AG04450 (cell line): ENCODE measurements around the gene LGR6. TPM values are rescaled to one million over a fixed set of nuclear protein-coding genes. Genes with fewer than 3 reads are reported as not detected.

Source experiments
- CTCF ChIA-PET: fragments of 300-600, 350-600 bp; formaldehyde crosslinking; extraction: SDS; loops from one replicate; lab custom pipeline; 2022; ENCODE audit warnings: antibody characterized with exemption, inconsistent platforms; lab: Charles Lee
- POLR2A ChIA-PET: fragments of 350-600 bp; formaldehyde crosslinking; extraction: SDS; loops from one replicate; lab custom pipeline; 2021; ENCODE audit warnings: antibody characterized with exemption, inconsistent platforms; lab: Yijun Ruan, JAX
- DNase-seq: peaks from one replicate; pipeline ENCODE4 v3.0.0-alpha.2; 2011; ENCODE audit warnings: low read depth, low spot score
- H3K27ac ChIP-seq: one replicate; pipeline ENCODE4 v1.5.1; 2012; ENCODE audit warnings: low read depth, low read length, control low read depth
- H3K27me3 ChIP-seq: one replicate; pipeline ENCODE4 v1.6.0; 2012; ENCODE audit warnings: low read length; ENCODE audit not compliant: control insufficient read depth, insufficient read depth
- H3K4me3 ChIP-seq: 2 replicates; pipeline ENCODE4 v1.5.1; 2011; ENCODE audit warnings: mild to moderate bottlenecking, low read depth, low read length, control low read depth
- H3K9me3 ChIP-seq: 2 replicates; pipeline ENCODE4 v1.5.1; 2012; ENCODE audit warnings: low read length; ENCODE audit not compliant: control insufficient read depth, insufficient read depth
- CTCF ChIP-seq: IDR thresholded peaks from 2 replicates; pipeline ENCODE4 v1.5.1; 2011; ENCODE audit warnings: low read depth, low read length, control low read depth, inconsistent platforms
- polyA plus RNA-seq: library from polyadenylated mRNA; depleted of rRNA; stranded (reverse); fragments of >200 nt; gene quantifications from 2 replicates; pipeline ENCODE4 v1.2.3, GENCODE V29; 2011

The LGR6 gene
- polyA plus RNA-seq, 1 experiment = not detected

- no peak for DNase-seq
- POLR2A ChIA-PET = no interaction called here
- Histone ChIP-seq H3K9me3 (no peaks in the 10 kb centered on the region), H3K27ac (no peak overlapping the region), H3K4me3 (no peak overlapping the region), H3K27me3 (peaks cover 51% of the 10 kb centered on the region)
- TF ChIP-seq CTCF = no peak
- CTCF ChIA-PET = interaction anchor here (1.0 kb wide), 1 partner anchor 34 kb away, joined by 3 read pairs; no protein-coding TSS in a partner anchor
Measured at GRCh38 chr1:202223121-202223860, 29.7 kb downstream of the LGR6 start.

- Histone ChIP-seq H3K4me3 (no peak overlapping the region), H3K27me3 (peaks cover 49% of the 10 kb centered on the region), H3K27ac (no peak overlapping the region), H3K9me3 (no peaks in the 10 kb centered on the region)
- ChIA-PET CTCF (interaction anchor here (1.0 kb wide), 2 partner anchors 11 to 35 kb away, joined by 3 to 4 read pairs; no protein-coding TSS in a partner anchor), POLR2A (no interaction called here)
- no peak for DNase-seq
- TF ChIP-seq CTCF = no peak
Measured at GRCh38 chr1:202224453-202224852, 30.9 kb downstream of the LGR6 start.

GRCh38 chr1:202225131-202225530 is 31.5 kb downstream of the LGR6 start:
- DNase-seq = no peak
- Histone ChIP-seq H3K27ac (no peak overlapping the region), H3K27me3 (peaks cover 49% of the 10 kb centered on the region), H3K4me3 (no peak overlapping the region), H3K9me3 (no peaks in the 10 kb centered on the region)
- CTCF ChIA-PET = interaction anchor here (1.2 to 1.7 kb wide), 3 partner anchors 11 to 90 kb away, joined by 3 to 4 read pairs (median 4); partner anchors contain the start of gene LGR6
- POLR2A ChIA-PET = no interaction called here
- TF ChIP-seq CTCF = no peak

GRCh38 chr1:202227053-202227672 is 33.6 kb downstream of the LGR6 start:
- CTCF ChIA-PET = no interaction called here
- Histone ChIP-seq H3K27ac (no peak overlapping the region), H3K27me3 (peaks cover 49% of the 10 kb centered on the region), H3K4me3 (no peak overlapping the region), H3K9me3 (no peaks in the 10 kb centered on the region)
- POLR2A ChIA-PET = no interaction called here
- no peak for TF ChIP-seq CTCF
- no peak for DNase-seq

- Histone ChIP-seq H3K27me3 (peaks cover 45% of the 10 kb centered on the region), H3K9me3 (no peaks in the 10 kb centered on the region), H3K4me3 (no peak overlapping the region), H3K27ac (no peak overlapping the region)
- ChIA-PET POLR2A (no interaction called here), CTCF (no interaction called here)
- DNase-seq = no peak
- TF ChIP-seq CTCF = no peak
Measured at GRCh38 chr1:202227997-202228401, 34.4 kb downstream of the LGR6 start.
